ENCODE results near the gene FBXO27. TPM values are rescaled to one million over a fixed set of nuclear protein-coding genes. Genes with fewer than 3 reads are reported as not detected.

FBXO27 gene
- total RNA-seq, 2 experiments from 2014 or later: not detected

- no peak for ATAC-seq (ENCODE audit: low read depth)
- no peak overlapping the region for H3K27ac Mint-ChIP-seq
- POLR2A ChIA-PET: no interaction called here
- no peak overlapping the region for H3K4me3 Mint-ChIP-seq
- H3K36me3 Mint-ChIP-seq: no peaks in the 10 kb centered on the region
- H3K9me3 Mint-ChIP-seq: peaks cover 1% of the 10 kb centered on the region
- peaks cover 3% of the 10 kb centered on the region for H3K4me1 Mint-ChIP-seq
- H3K27me3 Mint-ChIP-seq: peaks cover 8% of the 10 kb centered on the region
- no peak for DNase-seq
Observed at GRCh38 chr19:39057615-39058014, 25.3 kb upstream of the FBXO27 start.

- Mint-ChIP-seq H3K9me3 (no peaks in the 10 kb centered on the region), H3K27me3 (peaks cover under 1% of the 10 kb centered on the region), H3K4me1 (no peaks in the 10 kb centered on the region), H3K4me3 (no peak overlapping the region), H3K27ac (no peak overlapping the region), H3K36me3 (no peaks in the 10 kb centered on the region)
- ATAC-seq (ENCODE audit: low read depth): no peak
- DNase-seq: no peak
- POLR2A ChIA-PET: no interaction called here
Observed at GRCh38 chr19:39054091-39054470, 21.7 kb upstream of the FBXO27 start.

DNA sequence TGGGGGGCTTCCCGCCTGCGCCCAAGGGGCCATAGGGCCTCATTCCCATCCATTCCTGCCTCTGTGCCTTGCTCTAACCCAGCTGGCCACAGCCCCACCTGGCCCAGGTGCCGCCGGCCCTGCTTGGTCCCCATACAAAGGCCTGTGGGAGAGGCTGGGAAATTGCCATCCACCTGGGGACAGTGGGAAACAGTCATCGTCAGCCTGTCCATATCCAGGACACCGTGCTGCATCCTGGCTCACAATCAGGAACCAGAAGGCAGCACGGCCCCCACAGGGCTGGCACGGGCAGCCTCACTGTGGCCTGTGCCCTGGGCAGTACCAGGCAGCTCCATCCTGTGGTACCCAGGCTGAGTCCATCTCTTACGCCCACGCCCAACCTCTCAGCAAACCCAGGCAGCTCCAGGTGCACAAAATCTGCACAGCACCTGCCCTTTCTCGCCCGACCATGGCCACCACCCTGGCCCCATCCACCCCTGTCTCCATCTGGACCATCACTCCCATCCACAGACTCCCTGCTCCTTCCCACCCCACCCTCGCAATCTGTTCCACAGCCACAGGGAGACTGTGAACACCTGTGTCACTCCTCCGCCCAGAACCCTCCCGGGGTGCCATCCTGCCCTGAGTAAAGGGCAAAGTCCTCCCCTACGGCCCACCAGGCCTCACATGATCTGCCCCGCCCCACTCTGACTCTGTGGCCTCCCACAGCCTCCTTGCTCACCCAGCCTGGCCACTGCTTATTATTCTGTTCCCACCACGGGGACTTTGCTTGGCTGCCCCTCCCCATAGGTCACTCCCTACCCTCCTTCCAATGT, 21.1 kb upstream of the FBXO27 start:
- H3K4me3 Mint-ChIP-seq: no peak overlapping the region
- ATAC-seq (ENCODE audit: low read depth) (no peak), DNase-seq (no peak)
- H3K4me1 Mint-ChIP-seq: no peaks in the 10 kb centered on the region
- H3K27me3 Mint-ChIP-seq: no peaks in the 10 kb centered on the region
- H3K9me3 Mint-ChIP-seq: no peaks in the 10 kb centered on the region
- no peak overlapping the region for H3K27ac Mint-ChIP-seq
- no peaks in the 10 kb centered on the region for H3K36me3 Mint-ChIP-seq
- POLR2A ChIA-PET: no interaction called here

- DNase-seq: no peak
- H3K27ac Mint-ChIP-seq: no peak overlapping the region
- no peaks in the 10 kb centered on the region for H3K36me3 Mint-ChIP-seq
- no peaks in the 10 kb centered on the region for H3K4me1 Mint-ChIP-seq
- no peaks in the 10 kb centered on the region for H3K9me3 Mint-ChIP-seq
- POLR2A ChIA-PET: no interaction called here
- H3K4me3 Mint-ChIP-seq: no peak overlapping the region
- no peaks in the 10 kb centered on the region for H3K27me3 Mint-ChIP-seq
- ATAC-seq (ENCODE audit: low read depth): no peak
Observed at GRCh38 chr19:39052846-39053245, 20.5 kb upstream of the FBXO27 start.

DNA sequence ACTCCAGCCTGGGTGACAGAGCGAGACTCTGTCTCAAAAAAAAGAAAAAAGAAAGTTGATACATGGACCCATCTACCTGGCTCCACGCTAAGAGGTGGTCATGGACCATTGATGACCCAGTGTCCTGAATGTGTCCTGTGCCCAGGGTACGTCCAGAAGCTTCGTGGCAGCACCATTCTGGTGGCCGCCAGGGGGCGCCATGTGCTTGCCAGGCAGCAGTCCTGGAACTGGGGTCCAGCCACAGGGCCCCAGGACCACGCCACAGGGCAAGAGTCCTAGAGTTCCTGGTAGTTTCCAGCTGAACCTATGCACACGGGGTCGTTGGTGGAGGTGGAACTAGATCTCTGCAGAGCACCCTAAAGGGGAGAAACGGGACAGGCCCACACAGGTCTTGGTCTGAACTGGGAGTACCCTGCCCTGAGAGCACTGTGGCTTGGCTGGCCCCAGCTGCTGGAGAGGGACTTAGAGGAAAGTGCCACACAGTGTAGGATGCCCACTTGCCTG, 19.9 kb upstream of the FBXO27 start:
- Mint-ChIP-seq H3K4me3 (no peak overlapping the region), H3K27ac (no peak overlapping the region), H3K9me3 (no peaks in the 10 kb centered on the region), H3K36me3 (no peaks in the 10 kb centered on the region), H3K27me3 (no peaks in the 10 kb centered on the region), H3K4me1 (no peaks in the 10 kb centered on the region)
- POLR2A ChIA-PET: no interaction called here
- DNase-seq (peak; percentile 80), ATAC-seq (ENCODE audit: low read depth) (peak; percentile 75)

DNA sequence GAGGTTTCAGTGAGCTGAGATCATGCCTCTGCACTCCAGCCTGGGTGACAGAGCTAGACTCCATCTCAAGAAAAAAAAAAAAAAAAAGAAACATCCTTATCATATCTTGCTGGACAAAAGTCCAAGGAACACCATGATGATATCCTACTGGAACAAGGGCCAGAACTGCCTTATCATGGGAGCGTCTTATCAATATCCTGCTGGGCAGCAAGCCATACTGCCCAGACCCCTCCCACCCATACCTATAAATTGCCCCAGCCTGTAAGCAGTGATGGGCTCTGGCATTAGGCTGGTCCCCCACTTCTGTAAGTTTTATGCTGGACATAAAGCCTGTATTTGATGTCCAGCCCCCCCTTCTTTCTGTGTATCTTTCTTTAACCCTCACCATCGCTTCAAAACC, 14.7 kb upstream of the FBXO27 start:
- POLR2A ChIA-PET: no interaction called here

GRCh38 chr19:39046037-39046821, 13.9 kb upstream of the FBXO27 start:
- no peak for DNase-seq
- H3K27me3 Mint-ChIP-seq: peaks cover 3% of the 10 kb centered on the region
- H3K36me3 Mint-ChIP-seq: no peaks in the 10 kb centered on the region
- H3K4me1 Mint-ChIP-seq: peaks cover 5% of the 10 kb centered on the region
- POLR2A ChIA-PET: interaction anchor here (0.5 kb wide), 1 partner anchor 81 kb away, joined by 4 read pairs; no protein-coding TSS in a partner anchor
- no peak overlapping the region for H3K4me3 Mint-ChIP-seq
- no peak overlapping the region for H3K27ac Mint-ChIP-seq
- no peak for ATAC-seq (ENCODE audit: low read depth)
- peaks cover 3% of the 10 kb centered on the region for H3K9me3 Mint-ChIP-seq

More for the DNA sequence above, 14.7 kb upstream of the FBXO27 start:
- no peak for DNase-seq
- H3K4me3 Mint-ChIP-seq: no peak overlapping the region
- H3K4me1 Mint-ChIP-seq: peaks cover 5% of the 10 kb centered on the region
- H3K36me3 Mint-ChIP-seq: no peaks in the 10 kb centered on the region
- no peak for ATAC-seq (ENCODE audit: low read depth)
- H3K27ac Mint-ChIP-seq: no peak overlapping the region
- H3K27me3 Mint-ChIP-seq: peaks cover 3% of the 10 kb centered on the region
- peaks cover 3% of the 10 kb centered on the region for H3K9me3 Mint-ChIP-seq

DNA sequence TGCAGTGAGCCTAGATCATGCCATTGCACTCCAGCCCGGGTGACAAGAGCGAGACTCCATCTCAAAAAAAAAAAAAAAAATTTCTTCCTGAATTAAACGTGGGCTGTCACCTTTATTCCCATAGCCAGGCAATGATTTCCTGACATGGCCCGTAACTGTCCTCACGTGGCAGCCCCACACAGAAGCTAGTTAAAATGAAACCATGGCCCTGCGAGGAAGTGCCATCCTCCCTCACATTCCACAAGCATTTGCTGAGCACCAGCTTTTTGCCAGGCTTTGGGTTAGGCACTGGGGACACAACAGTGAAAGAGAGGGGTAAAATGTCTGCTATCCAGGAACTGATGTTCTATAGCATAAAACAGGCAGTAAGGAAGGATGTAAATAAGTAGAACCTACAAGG, 13.2 kb upstream of the FBXO27 start:
- POLR2A ChIA-PET: interaction anchor here (0.7 kb wide), 1 partner anchor 1382 kb away, joined by 5 read pairs; no protein-coding TSS in a partner anchor
- no peak overlapping the region for H3K4me3 Mint-ChIP-seq
- H3K27ac Mint-ChIP-seq: no peak overlapping the region
- DNase-seq (no peak), ATAC-seq (ENCODE audit: low read depth) (no peak)
- peaks cover 2% of the 10 kb centered on the region for H3K36me3 Mint-ChIP-seq
- H3K4me1 Mint-ChIP-seq: peaks cover 5% of the 10 kb centered on the region
- H3K9me3 Mint-ChIP-seq: peaks cover 5% of the 10 kb centered on the region
- peaks cover 3% of the 10 kb centered on the region for H3K27me3 Mint-ChIP-seq

- Mint-ChIP-seq H3K27me3 (peaks cover 32% of the 10 kb centered on the region), H3K27ac (no peak overlapping the region), H3K36me3 (peaks cover 2% of the 10 kb centered on the region), H3K4me1 (no peaks in the 10 kb centered on the region), H3K4me3 (no peak overlapping the region), H3K9me3 (peaks cover 2% of the 10 kb centered on the region)
- ATAC-seq (ENCODE audit: low read depth): no peak
- POLR2A ChIA-PET: no interaction called here
- no peak for DNase-seq
Observed at GRCh38 chr19:39038098-39038497, 5.7 kb upstream of the FBXO27 start.

DNA sequence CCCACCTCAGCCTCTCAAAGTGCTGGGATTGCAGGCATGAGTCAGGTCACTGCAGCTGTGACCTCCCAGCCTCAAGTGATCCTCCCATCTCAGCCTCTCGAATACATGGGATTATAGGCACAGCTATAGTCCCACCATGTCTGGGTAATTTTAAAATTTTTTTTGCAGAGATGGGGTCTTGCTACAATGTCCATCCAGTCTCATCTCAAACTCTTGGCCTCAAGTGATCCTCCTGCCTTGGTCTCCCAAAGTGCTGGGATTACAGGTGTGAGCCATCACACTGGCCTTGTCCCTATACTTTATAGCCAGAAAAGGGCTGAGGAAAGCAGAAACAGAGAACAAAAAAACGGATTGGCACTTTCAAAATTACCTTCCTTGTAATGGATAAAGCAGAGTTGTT, 4.8 kb upstream of the FBXO27 start:
- POLR2A ChIA-PET: no interaction called here
- H3K4me3 Mint-ChIP-seq: no peak overlapping the region
- DNase-seq (no peak), ATAC-seq (ENCODE audit: low read depth) (no peak)
- no peak overlapping the region for H3K27ac Mint-ChIP-seq
- peaks cover 2% of the 10 kb centered on the region for H3K9me3 Mint-ChIP-seq
- peaks cover 41% of the 10 kb centered on the region for H3K27me3 Mint-ChIP-seq
- peaks cover 2% of the 10 kb centered on the region for H3K4me1 Mint-ChIP-seq
- H3K36me3 Mint-ChIP-seq: peaks cover 2% of the 10 kb centered on the region

- DNase-seq: no peak
- H3K27ac Mint-ChIP-seq: no peak overlapping the region
- peaks cover 44% of the 10 kb centered on the region for H3K27me3 Mint-ChIP-seq
- no peak for ATAC-seq (ENCODE audit: low read depth)
- peaks cover 2% of the 10 kb centered on the region for H3K4me1 Mint-ChIP-seq
- H3K4me3 Mint-ChIP-seq: no peak overlapping the region
- POLR2A ChIA-PET: no interaction called here
- H3K36me3 Mint-ChIP-seq: peaks cover 2% of the 10 kb centered on the region
- H3K9me3 Mint-ChIP-seq: peaks cover 2% of the 10 kb centered on the region
Observed at GRCh38 chr19:39036581-39036980, 4.2 kb upstream of the FBXO27 start.

- Mint-ChIP-seq H3K27ac (no peak overlapping the region), H3K4me3 (peak overlapping the region; percentile 67), H3K36me3 (no peaks in the 10 kb centered on the region), H3K4me1 (peaks cover 3% of the 10 kb centered on the region), H3K9me3 (peaks cover 3% of the 10 kb centered on the region), H3K27me3 (peaks cover 39% of the 10 kb centered on the region)
- ATAC-seq (ENCODE audit: low read depth) (peak; percentile 91), DNase-seq (peak; percentile 72)
- POLR2A ChIA-PET: no interaction called here
Observed at GRCh38 chr19:39031368-39032062, 834 bp downstream of the FBXO27 start.

DNA sequence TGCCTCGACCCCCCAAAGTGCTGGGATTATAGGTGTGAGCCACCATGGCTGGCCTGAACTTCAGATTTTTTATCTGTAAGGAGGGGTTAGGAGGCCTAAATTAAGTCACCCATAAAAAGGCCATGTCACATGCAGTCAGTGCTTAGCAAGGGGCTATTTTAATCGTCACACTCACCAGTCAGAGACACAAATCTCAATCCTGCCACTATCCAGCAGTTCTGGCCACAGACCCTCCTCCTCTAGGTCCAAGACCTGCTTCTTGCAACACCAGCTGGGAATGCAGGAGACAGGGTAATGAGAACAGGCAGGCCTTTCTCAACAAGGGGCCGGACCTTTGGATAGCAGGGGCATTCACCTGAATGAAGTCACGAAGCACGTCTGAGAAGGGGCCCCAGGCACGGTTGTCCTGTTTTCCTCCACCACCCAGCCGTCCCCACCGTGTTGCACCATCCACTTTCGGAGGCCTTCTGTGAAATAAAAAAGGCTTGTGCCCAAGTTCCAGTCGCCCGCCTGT, 1.4 kb downstream of the FBXO27 start:
- Mint-ChIP-seq H3K27me3 (peaks cover 39% of the 10 kb centered on the region), H3K9me3 (peaks cover 3% of the 10 kb centered on the region), H3K36me3 (no peaks in the 10 kb centered on the region), H3K4me3 (peak overlapping the region; percentile 67), H3K27ac (no peak overlapping the region), H3K4me1 (peaks cover 3% of the 10 kb centered on the region)
- POLR2A ChIA-PET: no interaction called here
- DNase-seq (no peak), ATAC-seq (ENCODE audit: low read depth) (no peak)
